Measurements from ENCODE around the gene EPB41L2.

- TF ChIP-seq CTCF (conservative IDR thresholded peaks at IDR 0.05 in 1 of 2, IDR thresholded peaks at IDR 0.05 in 1 of 2; ENCODE audit: low read depth in 1 of 2, low read length in 2 of 2), result no peak
- no peak for TF ChIP-seq EZH2 (IDR thresholded peaks at IDR 0.05; ENCODE audit: low read length, missing control alignments)
Observed at GRCh38 chr6:130969166-130969565, 93.9 kb downstream of the EPB41L2 start.
